ACHN (cell line): ENCODE measurements around the gene URGCP.
A peak's percentile ranks its signal among the peaks of the same experiment; 100 is the strongest.

Source experiments
- DNase-seq: peaks from one replicate; pipeline ENCODE4 v3.0.0-alpha.2; 2015
- in situ Hi-C: cut with HindIII; loops from 2 replicates; pipeline ENCODE4 v1.10.0; 2017; ENCODE audit warnings: low sequenced_read_pairs, low pct_ligation_motif_present, low pct_unique_long_range_greater_than_20kb

Gene URGCP

GRCh38 chr7:43906331-43907010 lies at the start of gene URGCP:
URGCP (minus strand) TSS chr7:43906596; CDS start chr7:43906575, 21 bp downstream.
- in situ Hi-C loops = no loop called here
- DNase-seq = peak; percentile 65

- DNase-seq = no peak
- in situ Hi-C loops = no loop called here
Measured at GRCh38 chr7:43956027-43956426, 49.6 kb upstream of the URGCP start.

GRCh38 chr7:43954524-43955228 lies 48.3 kb upstream of the URGCP start:
- in situ Hi-C loops = no loop called here
- peak; percentile 66 for DNase-seq

GRCh38 chr7:43953071-43953470 lies 46.7 kb upstream of the URGCP start:
- in situ Hi-C loops = no loop called here
- DNase-seq = no peak

- in situ Hi-C loops = no loop called here
- no peak for DNase-seq
Measured at GRCh38 chr7:43952028-43952427, 45.6 kb upstream of the URGCP start.

- no peak for DNase-seq
- in situ Hi-C loops = no loop called here
Measured at GRCh38 chr7:43944286-43944685, 37.9 kb upstream of the URGCP start.

GRCh38 chr7:43943417-43944187 lies 37.2 kb upstream of the URGCP start:
- no peak for DNase-seq
- in situ Hi-C loops = no loop called here

GRCh38 chr7:43942997-43943396 lies 36.6 kb upstream of the URGCP start:
- in situ Hi-C loops = no loop called here
- DNase-seq = peak; percentile 9

GRCh38 chr7:43942250-43942649 lies 35.9 kb upstream of the URGCP start:
- in situ Hi-C loops = no loop called here
- DNase-seq = no peak

GRCh38 chr7:43938892-43939482 lies 32.6 kb upstream of the URGCP start:
- in situ Hi-C loops = no loop called here

GRCh38 chr7:43937444-43937843 lies 31.0 kb upstream of the URGCP start:
- in situ Hi-C loops = no loop called here
- no peak for DNase-seq

More at GRCh38 chr7:43938892-43939482, 32.6 kb upstream of the URGCP start:
- no peak for DNase-seq

- in situ Hi-C loops = no loop called here
- DNase-seq = no peak
Measured at GRCh38 chr7:43933902-43934560, 27.6 kb upstream of the URGCP start.

GRCh38 chr7:43931346-43931745 lies 24.9 kb upstream of the URGCP start:
- in situ Hi-C loops = no loop called here
- no peak for DNase-seq

- in situ Hi-C loops = no loop called here
- DNase-seq = no peak
Measured at GRCh38 chr7:43929529-43930457, 23.4 kb upstream of the URGCP start.

- DNase-seq = no peak
- in situ Hi-C loops = no loop called here
Measured at GRCh38 chr7:43927810-43928209, 21.4 kb upstream of the URGCP start.

- DNase-seq = no peak
- in situ Hi-C loops = no loop called here
Measured at GRCh38 chr7:43926798-43927123, 20.4 kb upstream of the URGCP start.

- in situ Hi-C loops = no loop called here
- DNase-seq = peak; percentile 92
Measured at GRCh38 chr7:43925984-43926797, 19.8 kb upstream of the URGCP start, which contains the start of gene UBE2D4. UBE2D4 (plus strand) TSS chr7:43926436; CDS start chr7:43926533, 97 bp downstream.
